IPS-NIHi7 (cell line): Measurements from ENCODE around the gene ARRDC1.
A peak's percentile ranks its signal among the peaks of the same experiment; 100 is the strongest.
"Not testable (repeated sequence)": the region's sequence is repeated elsewhere in the genome, so short reads cannot be mapped to it uniquely, and the experiment has no call there.

Experiments used
- DNase-seq: peaks from one replicate; pipeline ENCODE4 v3.0.0; 2012; ENCODE audit warnings: mixed read lengths; ENCODE audit errors: extremely low spot score

The ARRDC1 gene

GRCh38 chr9:137613259-137613658, 7.8 kb downstream of the ARRDC1 start:
- DNase-seq: no peak

DNA sequence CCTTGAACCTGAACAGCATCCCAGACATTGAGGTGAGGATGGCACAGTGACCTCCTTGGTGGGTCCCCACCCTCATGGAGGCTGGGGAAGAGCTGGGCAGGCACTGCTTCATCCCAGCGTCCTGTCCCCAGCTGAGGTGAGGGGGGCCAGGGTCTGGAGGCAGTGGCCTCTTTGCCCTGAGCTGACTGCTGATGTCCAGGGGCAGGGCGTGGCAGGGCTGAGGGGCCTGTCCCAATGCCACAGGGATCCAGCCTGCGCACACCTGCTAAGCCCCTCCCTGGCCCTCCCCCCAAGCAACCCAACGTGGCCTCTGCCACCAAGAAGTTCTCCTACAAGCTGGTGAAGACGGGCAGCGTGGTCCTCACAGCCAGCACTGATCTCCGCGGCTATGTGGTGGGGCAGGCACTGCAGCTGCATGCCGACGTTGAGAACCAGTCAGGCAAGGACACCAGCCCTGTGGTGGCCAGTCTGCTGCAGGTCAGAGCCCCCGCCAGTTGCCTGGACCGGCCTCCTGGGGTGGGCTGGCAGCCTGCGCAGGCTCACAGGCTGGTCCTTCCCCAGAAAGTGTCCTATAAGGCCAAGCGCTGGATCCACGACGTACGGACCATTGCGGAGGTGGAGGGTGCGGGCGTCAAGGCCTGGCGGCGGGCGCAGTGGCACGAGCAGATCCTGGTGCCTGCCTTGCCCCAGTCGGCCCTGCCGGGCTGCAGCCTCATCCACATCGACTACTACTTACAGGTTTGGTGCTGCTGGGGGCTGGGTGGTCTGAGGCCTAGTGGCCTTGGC, 8.4 kb downstream of the ARRDC1 start:
- no peak for DNase-seq

DNA sequence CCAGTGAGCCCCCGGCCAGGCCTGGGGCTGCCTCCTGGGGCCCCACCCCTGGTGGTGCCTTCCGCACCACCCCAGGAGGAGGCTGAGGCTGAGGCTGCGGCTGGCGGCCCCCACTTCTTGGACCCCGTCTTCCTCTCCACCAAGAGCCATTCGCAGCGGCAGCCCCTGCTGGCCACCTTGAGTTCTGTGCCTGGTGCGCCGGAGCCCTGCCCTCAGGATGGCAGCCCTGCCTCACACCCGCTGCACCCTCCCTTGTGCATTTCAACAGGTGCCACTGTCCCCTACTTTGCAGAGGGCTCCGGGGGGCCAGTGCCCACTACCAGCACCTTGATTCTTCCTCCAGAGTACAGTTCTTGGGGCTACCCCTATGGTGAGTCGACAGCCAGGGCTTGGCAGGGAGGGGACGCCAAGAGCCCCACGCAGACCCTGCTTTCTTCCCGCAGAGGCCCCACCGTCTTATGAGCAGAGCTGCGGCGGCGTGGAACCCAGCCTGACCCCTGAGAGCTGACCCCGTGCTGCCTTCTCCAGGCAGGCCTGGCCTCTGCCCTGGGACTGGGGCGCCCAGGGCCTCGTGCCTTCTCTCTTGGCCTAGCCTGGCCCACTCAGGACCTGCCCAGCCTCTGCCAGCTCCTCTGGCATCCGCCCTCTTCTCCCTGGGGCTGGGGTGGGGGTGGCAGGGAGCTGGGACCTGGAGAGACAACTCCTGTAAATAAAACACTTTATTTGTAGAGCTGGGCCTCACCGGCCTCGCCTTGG, 9.3 kb downstream of the ARRDC1 start:
- DNase-seq: no peak

DNA sequence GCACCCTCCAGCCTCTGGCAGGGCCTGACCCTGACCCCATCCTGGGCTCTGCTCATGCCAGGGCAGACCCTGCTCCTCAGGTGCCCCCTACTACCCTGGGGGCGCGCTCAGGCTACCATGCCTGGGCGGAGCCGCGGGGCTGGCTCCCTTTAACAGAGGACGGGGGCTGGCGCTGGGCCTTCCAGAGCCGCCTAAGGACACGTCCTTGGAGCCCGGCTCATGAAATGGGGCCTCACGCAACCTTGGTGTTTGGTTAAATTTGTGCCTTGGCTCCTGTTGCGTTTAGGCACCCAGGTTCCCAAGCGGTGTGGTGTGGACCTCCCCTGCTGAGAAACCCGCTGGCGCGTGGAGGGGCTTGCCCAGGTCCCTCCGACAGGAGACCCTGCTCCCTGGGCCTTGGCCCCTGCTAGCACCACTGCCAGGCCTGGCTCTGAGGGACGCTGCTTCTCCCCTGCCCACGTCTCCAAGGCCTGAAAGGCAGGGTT, 9.9 kb downstream of the ARRDC1 start:
- no peak for DNase-seq

- peak; percentile 97 for DNase-seq
These were observed 12.9 kb downstream of the ARRDC1 start, which contains the start of gene EHMT1 for GRCh38 chr9:137618105-137619067. Gene EHMT1, plus strand, starts transcription at chr9:137619005. Its CDS starts 24 bp downstream, at chr9:137619029.

DNA sequence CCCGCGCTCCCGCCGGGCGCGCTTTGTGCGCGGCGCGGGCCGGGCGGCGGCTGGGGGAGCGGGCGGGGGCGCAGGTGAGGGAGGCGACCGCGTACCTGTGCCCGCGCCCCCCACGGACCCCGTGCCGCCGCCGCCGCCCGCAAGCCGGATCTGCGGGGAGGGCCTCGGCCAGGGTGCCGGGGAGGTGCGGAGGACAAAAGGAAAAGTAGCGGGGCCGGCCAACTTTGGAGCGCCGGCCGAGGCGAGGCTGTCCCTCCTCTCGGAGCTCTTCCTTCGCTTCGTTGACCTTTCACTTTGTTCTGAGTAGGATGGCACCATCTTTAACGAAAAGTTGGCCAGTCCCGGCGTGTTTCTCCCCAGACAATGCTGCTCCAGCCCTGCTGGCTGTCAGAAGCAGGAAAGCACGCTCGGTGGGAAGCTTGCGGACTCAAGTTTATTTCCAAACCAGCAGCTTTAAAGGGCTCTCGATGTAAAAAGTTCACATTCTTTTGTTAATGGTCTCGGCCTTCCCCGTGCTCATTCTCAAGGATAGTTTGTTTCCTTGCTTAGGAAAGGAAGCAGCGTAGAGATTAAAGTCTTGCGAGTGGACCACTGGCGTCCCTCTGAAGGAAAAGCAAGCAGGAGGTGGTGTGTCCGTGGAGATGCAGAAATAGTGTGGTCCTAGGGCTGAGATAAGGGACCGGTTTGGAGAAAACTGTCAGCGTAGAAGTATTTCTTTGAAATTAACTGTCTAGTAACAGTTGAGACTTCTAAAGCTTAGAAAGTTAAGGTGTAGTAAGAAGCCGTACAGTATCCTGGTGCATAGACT, 14.0 kb downstream of the ARRDC1 start:
- peak; percentile 37 for DNase-seq

- DNase-seq: no peak
These were observed 14.5 kb downstream of the ARRDC1 start for GRCh38 chr9:137620048-137620405.

DNA sequence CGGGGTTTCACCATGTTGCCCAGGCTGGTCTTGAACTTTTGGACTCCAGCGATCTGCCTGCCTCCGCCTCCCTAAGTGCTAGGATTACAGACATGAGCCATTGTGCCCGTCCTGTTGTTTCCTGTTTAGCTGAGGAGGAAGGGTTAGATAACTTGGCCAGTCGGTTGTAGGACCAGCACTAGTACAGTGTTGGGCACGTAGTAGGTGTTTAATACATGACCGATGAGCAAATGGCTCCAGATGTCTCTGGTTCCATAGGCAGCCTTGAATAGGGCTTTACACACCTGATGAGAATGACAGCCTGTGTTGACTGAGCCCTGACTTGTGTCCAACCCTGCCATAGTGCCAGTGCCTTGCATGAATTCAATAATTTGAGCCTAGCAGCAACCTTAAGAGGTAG, 15.1 kb downstream of the ARRDC1 start:
- no peak for DNase-seq

DNA sequence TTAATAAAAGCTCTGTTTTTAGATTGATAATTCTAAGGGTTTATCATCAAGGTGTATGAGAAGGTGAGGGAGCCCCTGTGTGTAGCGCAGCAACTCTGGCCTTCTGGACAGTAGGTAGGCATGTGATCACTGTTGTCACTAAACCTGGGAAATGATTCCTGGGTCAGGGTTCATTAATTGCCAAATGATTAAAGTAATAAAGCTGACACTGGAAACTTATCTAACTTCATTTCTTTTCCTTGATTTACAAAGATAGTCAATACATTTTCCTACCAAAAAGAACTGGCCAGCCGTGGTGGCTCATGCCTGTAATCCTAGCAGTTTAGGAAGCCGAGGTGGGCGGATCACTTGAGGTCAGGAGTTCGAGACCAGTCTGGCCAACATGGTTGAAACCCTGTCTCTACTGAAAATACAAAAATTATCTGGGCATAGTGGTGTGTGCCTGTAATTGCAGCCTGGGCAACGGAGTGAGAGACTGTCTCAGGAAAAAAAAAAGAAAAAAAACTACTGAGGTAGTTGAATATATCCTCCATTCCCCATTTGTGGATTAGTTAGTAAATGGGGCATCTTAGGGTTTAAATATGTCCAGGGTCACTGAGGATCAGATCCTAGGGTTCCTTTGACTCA, 15.8 kb downstream of the ARRDC1 start:
- DNase-seq: no peak

DNA sequence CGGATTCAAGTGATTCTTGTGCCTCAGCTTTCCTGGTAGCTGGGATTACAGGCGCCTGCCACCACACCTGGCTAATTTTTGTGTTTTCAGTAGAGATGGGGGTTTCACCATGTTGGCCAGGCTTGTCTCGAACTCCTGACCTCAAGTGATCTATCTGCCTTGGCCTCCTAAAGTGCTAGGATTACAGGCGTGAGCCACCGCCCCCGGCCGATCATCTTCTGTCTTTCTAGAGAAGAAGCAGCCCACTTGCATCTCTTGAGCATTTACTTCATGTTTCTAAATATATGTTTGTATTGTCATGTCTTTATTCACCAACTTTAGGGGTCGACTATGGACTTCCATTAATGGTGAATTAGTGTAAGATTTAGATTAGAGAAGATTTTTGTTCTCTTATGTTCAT, 16.7 kb downstream of the ARRDC1 start:
- DNase-seq: not testable (repeated sequence)

DNA sequence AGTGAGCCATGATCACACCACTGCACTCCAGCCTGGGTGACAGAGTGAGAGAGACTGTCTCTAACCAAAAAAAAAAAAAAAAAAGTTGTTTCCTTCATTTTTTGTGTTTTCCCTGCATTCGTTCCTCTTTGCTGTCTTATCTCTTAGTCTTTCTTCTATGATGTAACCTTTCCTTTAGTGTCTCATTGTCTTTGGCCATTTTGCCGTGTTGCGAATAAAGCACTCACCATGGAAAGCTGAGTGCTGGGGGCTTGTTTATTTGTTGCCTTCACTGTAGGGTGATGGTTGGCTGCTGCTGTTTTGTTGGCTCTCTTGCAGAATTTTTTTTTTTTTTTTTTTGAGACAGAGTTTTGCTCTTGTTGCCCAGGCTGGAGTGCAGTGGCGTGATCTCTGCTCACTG, 21.0 kb downstream of the ARRDC1 start:
- DNase-seq: no peak

- not testable (repeated sequence) for DNase-seq
These were observed 21.9 kb downstream of the ARRDC1 start for GRCh38 chr9:137627406-137627805.

DNA sequence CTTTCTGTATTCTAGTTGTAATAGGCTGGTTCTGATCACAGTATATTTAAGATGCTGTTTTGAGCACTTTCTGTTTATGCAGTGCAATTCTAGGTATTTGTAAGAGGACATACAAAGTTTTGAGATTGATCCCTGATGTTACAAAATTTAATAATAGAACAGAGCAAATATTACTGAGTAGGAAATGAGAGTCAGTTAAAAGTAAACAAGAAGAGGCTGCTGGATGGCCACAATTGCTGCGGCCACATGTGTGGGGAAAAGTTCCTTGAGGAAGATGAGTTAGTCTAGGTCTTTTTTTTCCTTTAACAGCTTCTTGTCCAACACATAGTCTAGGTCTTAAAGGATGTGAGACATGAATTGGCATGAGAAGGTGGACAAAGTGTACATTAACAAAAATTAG, 24.6 kb downstream of the ARRDC1 start:
- no peak for DNase-seq

- no peak for DNase-seq
These were observed 25.2 kb downstream of the ARRDC1 start for GRCh38 chr9:137630679-137631078.

GRCh38 chr9:137631345-137632229, 26.1 kb downstream of the ARRDC1 start:
- DNase-seq: no peak

- no peak for DNase-seq
These were observed 27.0 kb downstream of the ARRDC1 start for GRCh38 chr9:137632230-137633161.

DNA sequence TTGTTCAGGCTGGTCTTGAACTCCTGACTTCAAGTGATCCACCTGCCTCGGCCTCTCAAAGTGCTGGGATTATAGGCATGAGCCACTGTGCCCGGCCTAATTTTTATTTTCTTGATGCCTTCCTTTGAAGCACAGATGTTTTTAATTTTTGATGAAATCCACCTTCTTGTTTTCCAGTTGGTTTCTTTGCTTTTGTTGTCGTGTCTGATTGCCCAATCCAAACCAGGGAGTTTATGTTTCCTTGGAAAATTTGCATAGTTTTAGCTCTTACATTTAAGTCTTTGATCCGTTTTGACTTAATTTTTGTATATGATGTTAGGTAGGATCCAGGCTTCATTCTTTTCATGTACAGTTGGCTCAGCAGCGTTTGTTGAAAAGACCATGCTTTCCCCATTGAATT, 28.5 kb downstream of the ARRDC1 start:
- DNase-seq: no peak

DNA sequence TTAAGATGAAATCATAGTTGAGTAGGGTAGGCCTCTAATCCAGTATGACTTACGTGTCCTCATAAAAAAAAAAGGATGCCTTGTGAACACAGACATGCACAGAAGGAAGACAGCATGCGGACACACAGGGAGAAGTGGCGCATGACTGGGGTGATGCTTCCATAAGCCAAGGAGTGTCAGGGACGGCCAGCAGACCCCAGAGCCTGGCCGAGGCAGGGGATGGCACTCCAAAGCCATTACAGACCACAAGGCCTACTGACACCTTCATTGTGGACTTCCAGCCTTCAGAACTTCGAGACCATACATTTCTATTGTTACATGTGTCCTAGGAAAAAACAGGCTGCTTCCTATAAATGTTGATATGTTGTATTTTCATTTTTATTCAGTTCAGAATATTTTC, 33.2 kb downstream of the ARRDC1 start:
- DNase-seq: no peak
